Neural progenitor cell (in vitro differentiated cells): Measurements from ENCODE around the gene GDPD3. TPM values are rescaled to one million over a fixed set of nuclear protein-coding genes. Genes with fewer than 3 reads are reported as not detected.

ENCODE experiments used
- DNase-seq: peaks from one replicate; pipeline ENCODE4 v3.0.0-alpha.2; 2016; ENCODE audit warnings: low spot score
- H2AFZ ChIP-seq: fragments of 200-600 bp; sonication (generic); replicated peaks from 2 replicates; pipeline ENCODE4 v1.6.1; 2016; ENCODE audit warnings: antibody characterized with exemption
- H3F3A ChIP-seq: fragments of 200-600 bp; sonication (generic); 2 replicates; pipeline ENCODE4 v1.6.1; 2016; ENCODE audit warnings: antibody characterized with exemption, low read depth
- H3K27ac ChIP-seq: fragments of 200-600 bp; sonication (generic); 2 replicates; pipeline ENCODE4 v1.5.1; 2016; ENCODE audit warnings: mild to moderate bottlenecking
- H3K27me3 ChIP-seq: fragments of 200-600 bp; sonication (generic); 2 replicates; pipeline ENCODE4 v1.6.1; 2016; ENCODE audit warnings: mild to moderate bottlenecking, moderate library complexity
- H3K36me3 ChIP-seq: fragments of 200-600 bp; sonication (generic); 2 replicates; pipeline ENCODE4 v1.5.1; 2016
- H3K4me1 ChIP-seq: fragments of 200-600 bp; sonication (generic); 2 replicates; pipeline ENCODE4 v1.6.1; 2016; ENCODE audit warnings: mixed run types
- H3K4me2 ChIP-seq: fragments of 200-600 bp; sonication (generic); 2 replicates; pipeline ENCODE4 v1.6.1; 2016
- H3K4me3 ChIP-seq: fragments of 200-600 bp; sonication (generic); 2 replicates; pipeline ENCODE4 v1.5.1; 2016
- H3K79me2 ChIP-seq: fragments of 200-600 bp; sonication (generic); 2 replicates; pipeline ENCODE4 v1.6.1; 2016; ENCODE audit warnings: low read depth
- H3K9ac ChIP-seq: fragments of 200-600 bp; sonication (generic); 2 replicates; pipeline ENCODE4 v1.6.1; 2016
- H3K9me3 ChIP-seq: fragments of 200-600 bp; sonication (generic); 2 replicates; pipeline ENCODE4 v1.5.1; 2016; ENCODE audit warnings: low read depth
- H4K20me1 ChIP-seq: fragments of 200-600 bp; sonication (generic); 2 replicates; pipeline ENCODE4 v1.6.1; 2016; ENCODE audit warnings: low read depth
- H3K27ac Mint-ChIP-seq: 3 replicates; pipeline ENCODE4 v1.8.0; 2021; ENCODE audit warnings: mixed read lengths
- H3K27me3 Mint-ChIP-seq: 2 replicates; pipeline ENCODE4 v1.8.0; 2022; ENCODE audit warnings: low read depth, mild to moderate bottlenecking, inconsistent platforms, moderate library complexity, mixed read lengths; ENCODE audit not compliant: insufficient read depth
- H3K36me3 Mint-ChIP-seq: 3 replicates; pipeline ENCODE4 v1.8.0; 2021; ENCODE audit warnings: mixed read lengths
- H3K4me1 Mint-ChIP-seq: 3 replicates; pipeline ENCODE4 v1.8.0; 2021; ENCODE audit warnings: mixed read lengths
- H3K4me3 Mint-ChIP-seq: 3 replicates; pipeline ENCODE4 v1.8.0; 2021; ENCODE audit warnings: mild to moderate bottlenecking, moderate library complexity, mixed read lengths
- H3K9me3 Mint-ChIP-seq: 3 replicates; pipeline ENCODE4 v1.8.0; 2020; ENCODE audit warnings: mixed read lengths
- CTCF ChIP-seq: fragments of 200-600 bp; sonication (generic); IDR thresholded peaks from 2 replicates; pipeline ENCODE4 v1.5.1; 2017; ENCODE audit warnings: antibody characterized with exemption, mild to moderate bottlenecking
- EZH2 ChIP-seq: fragments of 200-600 bp; sonication (generic); IDR thresholded peaks from 2 replicates; pipeline ENCODE4 v1.6.1; 2017; ENCODE audit warnings: antibody characterized with exemption, mild to moderate bottlenecking, moderate library complexity
- EZH2phosphoT487 ChIP-seq: fragments of 200-600 bp; sonication (generic); IDR thresholded peaks from 2 replicates; pipeline ENCODE4 v1.6.1; 2017; ENCODE audit warnings: antibody characterized with exemption
- total RNA-seq: library from RNA; depleted of rRNA; stranded (reverse); fragments of >200 nt; gene quantifications from 2 replicates; pipeline ENCODE4 v1.2.3, GENCODE V29; 2015; ENCODE audit warnings: low replicate concordance

GDPD3 gene
- total RNA-seq, 1 donor from 2014 or later = 0.13 TPM

GRCh38 chr16:30085247-30085646, 28.1 kb downstream of the GDPD3 start:
- H3K36me3 ChIP-seq = no peaks in the 10 kb centered on the region

DNA sequence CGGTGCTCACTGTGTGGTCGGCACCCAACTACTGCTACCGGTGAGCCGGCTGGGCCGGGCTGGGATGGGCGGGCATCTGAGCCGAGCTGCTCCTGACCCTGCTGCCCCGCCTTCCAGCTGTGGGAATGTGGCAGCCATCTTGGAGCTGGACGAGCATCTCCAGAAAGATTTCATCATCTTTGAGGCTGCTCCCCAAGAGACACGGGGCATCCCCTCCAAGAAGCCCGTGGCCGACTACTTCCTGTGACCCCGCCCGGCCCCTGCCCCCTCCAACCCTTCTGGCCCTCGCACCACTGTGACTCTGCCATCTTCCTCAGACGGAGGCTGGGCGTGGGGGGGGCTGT, 28.5 kb downstream of the GDPD3 start:
- no peak overlapping the region for H2AFZ ChIP-seq
- H3K27me3 ChIP-seq = no peaks in the 10 kb centered on the region
- TF ChIP-seq CTCF (no peak), EZH2 (no peak), EZH2phosphoT487 (no peak)
- H3K9me3 ChIP-seq = no peaks in the 10 kb centered on the region
- H3K9ac ChIP-seq = no peak overlapping the region
- Mint-ChIP-seq H3K4me1 (no peaks in the 10 kb centered on the region), H3K9me3 (no peaks in the 10 kb centered on the region), H3K36me3 (peaks cover 19% of the 10 kb centered on the region), H3K27ac (no peak overlapping the region), H3K27me3 (peaks cover 11% of the 10 kb centered on the region), H3K4me3 (no peak overlapping the region)
- peaks cover 9% of the 10 kb centered on the region for H3K79me2 ChIP-seq
- H3F3A ChIP-seq = peaks cover 7% of the 10 kb centered on the region
- no peak overlapping the region for H3K4me3 ChIP-seq
- no peaks in the 10 kb centered on the region for H3K36me3 ChIP-seq
- DNase-seq = no peak
- H3K27ac ChIP-seq = no peak overlapping the region
- H4K20me1 ChIP-seq = no peaks in the 10 kb centered on the region
- no peaks in the 10 kb centered on the region for H3K4me1 ChIP-seq
- H3K4me2 ChIP-seq = no peak overlapping the region

More at GRCh38 chr16:30085247-30085646, 28.1 kb downstream of the GDPD3 start:
- H3K9me3 Mint-ChIP-seq = no peaks in the 10 kb centered on the region
- Histone ChIP-seq H3K79me2 (peaks cover 4% of the 10 kb centered on the region), H3K4me1 (no peaks in the 10 kb centered on the region), H3K9me3 (no peaks in the 10 kb centered on the region), H4K20me1 (no peaks in the 10 kb centered on the region), H3K4me3 (no peak overlapping the region), H3K4me2 (no peak overlapping the region), H3K27ac (no peak overlapping the region), H3F3A (peaks cover 7% of the 10 kb centered on the region), H3K9ac (no peak overlapping the region), H3K27me3 (no peaks in the 10 kb centered on the region), H2AFZ (no peak overlapping the region)
- peaks cover 19% of the 10 kb centered on the region for H3K36me3 Mint-ChIP-seq
- no peak for DNase-seq
- H3K4me3 Mint-ChIP-seq = no peak overlapping the region
- TF ChIP-seq EZH2phosphoT487 (no peak), CTCF (no peak), EZH2 (no peak)
- H3K4me1 Mint-ChIP-seq = peaks cover 3% of the 10 kb centered on the region
- H3K27ac Mint-ChIP-seq = no peak overlapping the region
- peaks cover 11% of the 10 kb centered on the region for H3K27me3 Mint-ChIP-seq

GRCh38 chr16:30084096-30084815, 29.1 kb downstream of the GDPD3 start:
- H3K9me3 Mint-ChIP-seq = no peaks in the 10 kb centered on the region
- no peak for DNase-seq
- H3K4me3 Mint-ChIP-seq = no peak overlapping the region
- H3K36me3 ChIP-seq = no peaks in the 10 kb centered on the region
- H3K36me3 Mint-ChIP-seq = peaks cover 19% of the 10 kb centered on the region
- no peak overlapping the region for H3K9ac ChIP-seq
- H3K4me1 ChIP-seq = no peaks in the 10 kb centered on the region
- H4K20me1 ChIP-seq = no peaks in the 10 kb centered on the region
- no peak overlapping the region for H3K4me2 ChIP-seq
- no peak overlapping the region for H3K27ac Mint-ChIP-seq
- peaks cover 11% of the 10 kb centered on the region for H3K27me3 Mint-ChIP-seq
- no peaks in the 10 kb centered on the region for H3K27me3 ChIP-seq
- H3K79me2 ChIP-seq = peaks cover 14% of the 10 kb centered on the region
- peaks cover 7% of the 10 kb centered on the region for H3F3A ChIP-seq
- H3K4me1 Mint-ChIP-seq = no peaks in the 10 kb centered on the region
- no peak overlapping the region for H3K4me3 ChIP-seq
- H3K9me3 ChIP-seq = no peaks in the 10 kb centered on the region
- TF ChIP-seq EZH2 (no peak), EZH2phosphoT487 (no peak), CTCF (no peak)
- no peak overlapping the region for H3K27ac ChIP-seq
- H2AFZ ChIP-seq = no peak overlapping the region
